ENCODE results near the gene PRPS1L1.

PRPS1L1 gene

DNA sequence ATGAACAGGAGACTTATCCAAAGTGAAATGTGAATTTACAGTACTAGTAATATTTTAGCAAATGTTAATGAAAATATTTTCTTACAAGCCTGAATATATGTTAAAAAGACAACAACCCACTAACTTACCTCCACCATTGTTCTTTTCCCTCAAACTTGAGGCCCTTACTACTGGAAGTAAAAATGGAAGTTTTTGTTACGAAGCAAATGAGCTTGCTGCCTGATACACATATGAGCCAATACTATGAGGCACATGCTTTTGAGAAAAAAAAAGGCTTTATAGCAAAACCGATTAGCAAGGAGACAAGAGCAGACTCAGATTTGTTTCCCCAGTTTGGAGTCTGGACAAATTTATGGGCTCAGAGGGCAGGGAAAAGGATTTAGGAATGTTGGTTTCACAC is 29.0 kb downstream of the PRPS1L1 start:
- Histone ChIP-seq H3K9me3 (ENCODE audit: insufficient read depth, low read length) (no peaks in the 10 kb centered on the region), H3K79me2 (ENCODE audit: low read length) (no peaks in the 10 kb centered on the region), H3K27me3 (ENCODE audit: low read depth, low read length) (no peaks in the 10 kb centered on the region), H3K4me3 (ENCODE audit: low read length) (no peak overlapping the region), H4K20me1 (ENCODE audit: insufficient read depth, low read length) (no peaks in the 10 kb centered on the region), H3K4me1 (ENCODE audit: low read length) (peaks cover 5% of the 10 kb centered on the region), H3K4me2 (ENCODE audit: low read length) (no peak overlapping the region), H2AFZ (ENCODE audit: low read depth, low read length) (no peak overlapping the region), H3K36me3 (replicated peaks; ENCODE audit: low read depth, low read length) (no peaks in the 10 kb centered on the region), H3K9ac (ENCODE audit: low read length) (no peak overlapping the region), H3K27ac (ENCODE audit: low read length) (no peak overlapping the region)
- TF ChIP-seq EZH2phosphoT487 (IDR thresholded peaks at IDR 0.05; ENCODE audit: low read depth), result no peak
- TF ChIP-seq, protein P1, sequence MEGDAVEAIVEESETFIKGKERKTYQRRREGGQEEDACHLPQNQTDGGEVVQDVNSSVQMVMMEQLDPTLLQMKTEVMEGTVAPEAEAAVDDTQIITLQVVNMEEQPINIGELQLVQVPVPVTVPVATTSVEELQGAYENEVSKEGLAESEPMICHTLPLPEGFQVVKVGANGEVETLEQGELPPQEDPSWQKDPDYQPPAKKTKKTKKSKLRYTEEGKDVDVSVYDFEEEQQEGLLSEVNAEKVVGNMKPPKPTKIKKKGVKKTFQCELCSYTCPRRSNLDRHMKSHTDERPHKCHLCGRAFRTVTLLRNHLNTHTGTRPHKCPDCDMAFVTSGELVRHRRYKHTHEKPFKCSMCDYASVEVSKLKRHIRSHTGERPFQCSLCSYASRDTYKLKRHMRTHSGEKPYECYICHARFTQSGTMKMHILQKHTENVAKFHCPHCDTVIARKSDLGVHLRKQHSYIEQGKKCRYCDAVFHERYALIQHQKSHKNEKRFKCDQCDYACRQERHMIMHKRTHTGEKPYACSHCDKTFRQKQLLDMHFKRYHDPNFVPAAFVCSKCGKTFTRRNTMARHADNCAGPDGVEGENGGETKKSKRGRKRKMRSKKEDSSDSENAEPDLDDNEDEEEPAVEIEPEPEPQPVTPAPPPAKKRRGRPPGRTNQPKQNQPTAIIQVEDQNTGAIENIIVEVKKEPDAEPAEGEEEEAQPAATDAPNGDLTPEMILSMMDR (IDR thresholded peaks at IDR 0.05; ENCODE audit: low read depth, low read length), result no peak

DNA sequence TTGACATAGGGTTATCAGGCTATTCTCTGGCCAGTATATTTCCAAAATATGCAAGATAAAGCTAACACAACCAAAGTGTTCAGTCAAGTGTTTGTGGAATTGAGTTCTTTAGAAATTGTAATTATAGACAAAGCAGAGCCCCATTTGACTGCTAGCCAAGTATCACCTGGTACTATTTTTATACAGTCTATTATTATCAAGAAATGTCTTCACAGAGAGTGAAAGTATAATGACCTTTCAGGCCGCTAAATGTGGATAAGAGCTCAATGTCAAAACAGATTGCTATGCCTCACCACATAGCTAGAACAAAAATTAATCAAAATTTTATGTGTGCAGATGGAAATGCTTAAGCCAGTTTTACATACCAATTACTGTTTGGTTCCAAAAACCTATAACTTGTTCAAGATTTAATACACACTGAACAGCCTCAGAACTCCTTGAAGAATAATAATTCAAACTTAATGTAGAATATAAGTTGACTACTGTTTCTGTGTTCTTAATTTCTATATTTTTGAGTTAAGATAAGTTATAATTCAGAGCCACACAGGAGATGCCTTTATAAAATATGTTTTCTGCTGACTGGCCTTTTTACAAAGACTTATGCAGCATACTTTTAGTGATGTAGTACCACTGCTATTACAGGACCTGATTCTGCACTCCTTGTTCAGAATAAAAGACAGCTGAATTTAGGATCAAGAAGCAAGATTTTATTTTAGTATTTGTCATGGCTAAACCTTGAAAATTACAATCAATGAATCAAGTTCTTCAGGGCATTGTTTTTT is 31.0 kb downstream of the PRPS1L1 start:
- TF ChIP-seq, protein P1 (IDR thresholded peaks at IDR 0.05; ENCODE audit: low read depth, low read length), result no peak
- no peak for TF ChIP-seq EZH2phosphoT487 (IDR thresholded peaks at IDR 0.05; ENCODE audit: low read depth)
- H3K9ac ChIP-seq (ENCODE audit: low read length), result no peak overlapping the region
- no peak overlapping the region for H3K27ac ChIP-seq (ENCODE audit: low read length)
- H3K4me2 ChIP-seq (ENCODE audit: low read length), result no peak overlapping the region
- H2AFZ ChIP-seq (ENCODE audit: low read depth, low read length), result no peak overlapping the region
- H3K36me3 ChIP-seq (replicated peaks; ENCODE audit: low read depth, low read length), result no peaks in the 10 kb centered on the region
- no peaks in the 10 kb centered on the region for H4K20me1 ChIP-seq (ENCODE audit: insufficient read depth, low read length)
- peaks cover 5% of the 10 kb centered on the region for H3K4me1 ChIP-seq (ENCODE audit: low read length)
- no peak overlapping the region for H3K4me3 ChIP-seq (ENCODE audit: low read length)
- no peaks in the 10 kb centered on the region for H3K27me3 ChIP-seq (ENCODE audit: low read depth, low read length)
- no peaks in the 10 kb centered on the region for H3K9me3 ChIP-seq (ENCODE audit: insufficient read depth, low read length)
- H3K79me2 ChIP-seq (ENCODE audit: low read length), result no peaks in the 10 kb centered on the region

DNA sequence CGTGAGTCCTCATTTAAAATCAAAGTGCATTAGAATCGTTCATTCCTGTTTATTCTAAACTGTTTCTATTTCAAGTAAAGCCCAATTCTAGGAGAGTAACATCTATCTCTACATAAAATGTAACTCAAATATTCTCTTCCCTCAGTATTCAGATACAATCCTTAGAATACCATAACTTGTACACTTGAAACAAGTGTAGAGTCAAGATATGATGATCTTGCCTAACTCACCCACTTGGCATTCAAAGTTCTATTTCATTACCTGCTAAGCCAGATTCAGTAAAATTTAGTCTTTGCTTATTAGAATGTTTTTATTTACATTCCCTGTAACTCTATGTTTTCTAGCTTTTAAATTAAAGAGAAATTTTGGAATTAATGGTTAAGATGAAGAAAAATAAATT is 31.6 kb downstream of the PRPS1L1 start:
- Histone ChIP-seq H3K27me3 (ENCODE audit: low read depth, low read length) (no peaks in the 10 kb centered on the region), H3K9ac (ENCODE audit: low read length) (no peak overlapping the region), H3K79me2 (ENCODE audit: low read length) (no peaks in the 10 kb centered on the region), H3K4me3 (ENCODE audit: low read length) (no peak overlapping the region), H3K4me2 (ENCODE audit: low read length) (no peak overlapping the region), H2AFZ (ENCODE audit: low read depth, low read length) (no peak overlapping the region), H3K36me3 (replicated peaks; ENCODE audit: low read depth, low read length) (no peaks in the 10 kb centered on the region), H4K20me1 (ENCODE audit: insufficient read depth, low read length) (no peaks in the 10 kb centered on the region), H3K9me3 (ENCODE audit: insufficient read depth, low read length) (no peaks in the 10 kb centered on the region), H3K4me1 (ENCODE audit: low read length) (peaks cover 5% of the 10 kb centered on the region), H3K27ac (ENCODE audit: low read length) (no peak overlapping the region)
- TF ChIP-seq, protein P1 (IDR thresholded peaks at IDR 0.05; ENCODE audit: low read depth, low read length), result no peak
- TF ChIP-seq EZH2phosphoT487 (IDR thresholded peaks at IDR 0.05; ENCODE audit: low read depth), result no peak

DNA sequence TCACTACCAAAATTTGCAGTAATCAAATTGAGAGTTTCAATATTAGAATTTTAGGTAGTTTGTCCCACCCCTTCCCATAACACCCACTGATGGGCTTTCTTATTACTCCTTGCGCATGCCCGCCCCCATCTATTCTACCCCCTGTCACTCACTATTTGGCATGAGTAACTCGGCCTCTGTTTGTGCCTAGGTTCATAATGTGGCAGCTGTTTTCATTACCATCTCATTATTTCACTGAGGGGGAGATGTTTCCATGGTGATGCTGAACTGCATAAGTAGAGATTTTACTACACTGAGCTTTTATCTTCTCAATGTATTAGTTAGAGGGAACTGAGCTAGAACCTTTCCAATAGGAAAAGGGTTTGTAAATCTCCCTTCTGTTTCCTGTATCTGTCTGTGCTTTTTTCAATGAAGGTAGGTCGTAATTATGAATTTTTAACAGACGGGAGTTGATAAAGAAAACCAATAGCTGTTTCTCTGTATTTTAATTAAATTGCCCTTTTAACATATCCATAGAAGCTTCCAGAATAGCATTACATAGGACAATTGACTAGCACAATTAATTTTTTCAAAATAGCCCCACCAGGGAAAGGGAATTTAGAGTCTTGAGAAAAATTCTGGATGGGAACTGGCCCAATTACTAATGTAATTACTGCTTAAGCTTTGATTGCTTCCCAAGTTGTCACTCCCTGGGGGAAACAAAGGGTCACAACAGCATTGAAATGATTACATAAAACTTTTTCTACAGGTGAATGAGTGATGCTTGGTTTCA is 33.4 kb downstream of the PRPS1L1 start:
- Histone ChIP-seq H3K9ac (ENCODE audit: low read length) (no peak overlapping the region), H2AFZ (ENCODE audit: low read depth, low read length) (no peak overlapping the region), H3K4me3 (ENCODE audit: low read length) (no peak overlapping the region), H3K4me1 (ENCODE audit: low read length) (peaks cover 5% of the 10 kb centered on the region), H3K27me3 (ENCODE audit: low read depth, low read length) (no peaks in the 10 kb centered on the region), H3K4me2 (ENCODE audit: low read length) (peak overlapping the region; percentile 9; the same call in 1 of the 2 replicates), H3K9me3 (ENCODE audit: insufficient read depth, low read length) (no peaks in the 10 kb centered on the region), H3K27ac (ENCODE audit: low read length) (no peak overlapping the region), H3K79me2 (ENCODE audit: low read length) (no peaks in the 10 kb centered on the region), H3K36me3 (replicated peaks; ENCODE audit: low read depth, low read length) (no peaks in the 10 kb centered on the region), H4K20me1 (ENCODE audit: insufficient read depth, low read length) (no peaks in the 10 kb centered on the region)
- TF ChIP-seq, protein P1 (IDR thresholded peaks at IDR 0.05; ENCODE audit: low read depth, low read length), result no peak
- TF ChIP-seq EZH2phosphoT487 (IDR thresholded peaks at IDR 0.05; ENCODE audit: low read depth), result no peak
